ENCODE measurements around the gene TMC1. TPM values are rescaled to one million over a fixed set of nuclear protein-coding genes. Genes with fewer than 3 reads are reported as not detected.

TMC1 gene
- total RNA-seq, 1 donor from 2014 or later, result not detected

DNA sequence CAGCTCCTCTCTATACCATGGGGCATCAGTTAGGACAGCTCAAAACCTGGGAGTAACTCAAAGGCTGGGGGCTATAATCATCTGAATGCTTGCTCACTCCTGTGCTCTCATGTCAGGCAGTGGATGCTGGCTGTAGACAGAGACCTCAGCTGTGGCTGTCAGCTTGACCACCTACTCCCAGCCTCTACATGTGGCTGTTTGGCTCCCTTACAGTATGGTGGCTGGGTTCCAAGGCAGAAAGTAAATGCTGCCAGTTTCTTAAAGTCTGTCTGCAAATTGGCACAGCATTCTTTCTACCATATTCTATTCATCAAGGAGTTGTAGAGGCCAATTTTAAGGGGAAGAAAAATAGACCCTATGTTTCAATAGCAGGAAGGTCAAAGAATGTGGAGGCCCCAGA lies 66.9 kb downstream of the TMC1 start:
- no peak overlapping the region for H3K4me3 ChIP-seq
- no peak overlapping the region for H3K27ac ChIP-seq
- ATAC-seq, result no peak
- intact Hi-C loops (cut with DNase I), result no loop called here
- peaks cover 23% of the 10 kb centered on the region for H3K4me1 ChIP-seq
- H3K9me3 ChIP-seq, result no peaks in the 10 kb centered on the region
- no peak for DNase-seq
- no peaks in the 10 kb centered on the region for H3K27me3 ChIP-seq
- TF ChIP-seq, protein P1, sequence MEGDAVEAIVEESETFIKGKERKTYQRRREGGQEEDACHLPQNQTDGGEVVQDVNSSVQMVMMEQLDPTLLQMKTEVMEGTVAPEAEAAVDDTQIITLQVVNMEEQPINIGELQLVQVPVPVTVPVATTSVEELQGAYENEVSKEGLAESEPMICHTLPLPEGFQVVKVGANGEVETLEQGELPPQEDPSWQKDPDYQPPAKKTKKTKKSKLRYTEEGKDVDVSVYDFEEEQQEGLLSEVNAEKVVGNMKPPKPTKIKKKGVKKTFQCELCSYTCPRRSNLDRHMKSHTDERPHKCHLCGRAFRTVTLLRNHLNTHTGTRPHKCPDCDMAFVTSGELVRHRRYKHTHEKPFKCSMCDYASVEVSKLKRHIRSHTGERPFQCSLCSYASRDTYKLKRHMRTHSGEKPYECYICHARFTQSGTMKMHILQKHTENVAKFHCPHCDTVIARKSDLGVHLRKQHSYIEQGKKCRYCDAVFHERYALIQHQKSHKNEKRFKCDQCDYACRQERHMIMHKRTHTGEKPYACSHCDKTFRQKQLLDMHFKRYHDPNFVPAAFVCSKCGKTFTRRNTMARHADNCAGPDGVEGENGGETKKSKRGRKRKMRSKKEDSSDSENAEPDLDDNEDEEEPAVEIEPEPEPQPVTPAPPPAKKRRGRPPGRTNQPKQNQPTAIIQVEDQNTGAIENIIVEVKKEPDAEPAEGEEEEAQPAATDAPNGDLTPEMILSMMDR (IDR thresholded peaks at IDR 0.05), result no peak
- no peaks in the 10 kb centered on the region for H3K36me3 ChIP-seq

DNA sequence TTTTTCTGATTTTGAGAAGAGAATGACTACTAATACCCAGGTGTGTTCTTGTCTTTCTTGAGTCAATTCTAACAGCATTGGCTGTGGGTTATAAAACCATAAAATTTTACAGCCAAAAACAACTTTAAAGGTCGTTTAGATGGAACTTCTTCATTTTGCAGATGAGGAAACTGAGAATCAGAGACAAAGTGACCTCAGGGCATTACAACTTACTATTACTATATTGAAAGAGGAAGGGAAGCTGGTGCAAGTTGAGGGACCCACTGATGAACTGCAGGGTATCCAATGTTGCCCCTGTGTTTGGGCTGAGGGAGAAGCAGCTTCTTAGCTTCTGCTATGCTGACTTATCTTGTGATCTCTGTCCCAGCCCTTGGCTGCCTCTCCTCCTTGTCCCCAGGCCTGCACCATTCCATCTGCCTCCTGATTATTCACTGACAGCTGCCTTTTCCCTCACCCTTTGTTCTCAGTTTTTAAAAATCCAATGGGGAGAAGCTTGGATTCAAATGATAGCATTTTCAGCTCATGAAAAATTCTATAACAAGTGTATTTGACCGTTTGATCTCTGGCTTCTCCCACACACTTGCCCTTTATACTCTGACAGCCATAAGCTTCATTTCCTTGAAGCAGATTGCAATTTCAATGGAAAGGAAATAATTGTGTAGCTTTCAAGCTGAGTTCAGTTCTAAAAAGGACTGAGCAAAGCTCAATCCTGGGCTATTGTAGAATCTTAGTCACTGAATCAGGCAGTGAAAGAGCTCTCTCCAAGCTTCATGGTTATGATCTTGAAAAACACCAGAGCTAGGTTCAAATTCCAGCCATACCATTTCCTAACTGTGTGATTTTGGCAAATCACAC lies 68.5 kb downstream of the TMC1 start:
- H3K9me3 ChIP-seq, result no peaks in the 10 kb centered on the region
- TF ChIP-seq, protein P1 (IDR thresholded peaks at IDR 0.05), result no peak
- H3K4me1 ChIP-seq, result peaks cover 22% of the 10 kb centered on the region
- intact Hi-C loops (cut with DNase I), result loop anchor here (5.0 kb wide), 1 partner anchor 298 kb away; no protein-coding TSS in a partner anchor
- no peaks in the 10 kb centered on the region for H3K36me3 ChIP-seq
- H3K4me3 ChIP-seq, result no peak overlapping the region
- no peaks in the 10 kb centered on the region for H3K27me3 ChIP-seq
- ATAC-seq (peak; percentile 15), DNase-seq (no peak)
- no peak overlapping the region for H3K27ac ChIP-seq

DNA sequence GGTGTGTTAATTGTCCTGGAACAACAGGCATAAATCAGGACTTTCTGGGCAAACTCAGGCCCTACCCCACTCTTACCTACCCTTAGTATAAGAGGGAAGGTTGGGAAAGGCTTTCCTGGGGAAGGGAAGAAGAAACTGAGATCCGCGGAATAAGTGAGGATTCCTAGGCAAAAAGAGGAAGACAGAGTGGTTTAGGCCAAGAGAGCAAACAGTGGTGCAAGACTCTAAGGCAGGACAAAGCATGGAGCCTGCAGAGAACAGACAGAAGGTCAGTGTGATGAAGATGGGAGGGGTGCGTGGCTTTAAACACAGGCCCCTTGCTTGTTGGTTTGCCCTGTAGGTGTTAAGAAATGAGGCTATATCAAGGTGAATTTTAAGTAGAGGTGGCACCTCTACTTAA lies 69.4 kb downstream of the TMC1 start:
- H3K27me3 ChIP-seq, result no peaks in the 10 kb centered on the region
- no peaks in the 10 kb centered on the region for H3K9me3 ChIP-seq
- TF ChIP-seq, protein P1 (IDR thresholded peaks at IDR 0.05), result no peak
- H3K27ac ChIP-seq, result no peak overlapping the region
- ATAC-seq (peak; percentile 20), DNase-seq (no peak)
- H3K36me3 ChIP-seq, result no peaks in the 10 kb centered on the region
- no peak overlapping the region for H3K4me3 ChIP-seq
- H3K4me1 ChIP-seq, result peaks cover 20% of the 10 kb centered on the region
- intact Hi-C loops (cut with DNase I), result loop anchor here (5.0 kb wide), 1 partner anchor 299 kb away; no protein-coding TSS in a partner anchor

DNA sequence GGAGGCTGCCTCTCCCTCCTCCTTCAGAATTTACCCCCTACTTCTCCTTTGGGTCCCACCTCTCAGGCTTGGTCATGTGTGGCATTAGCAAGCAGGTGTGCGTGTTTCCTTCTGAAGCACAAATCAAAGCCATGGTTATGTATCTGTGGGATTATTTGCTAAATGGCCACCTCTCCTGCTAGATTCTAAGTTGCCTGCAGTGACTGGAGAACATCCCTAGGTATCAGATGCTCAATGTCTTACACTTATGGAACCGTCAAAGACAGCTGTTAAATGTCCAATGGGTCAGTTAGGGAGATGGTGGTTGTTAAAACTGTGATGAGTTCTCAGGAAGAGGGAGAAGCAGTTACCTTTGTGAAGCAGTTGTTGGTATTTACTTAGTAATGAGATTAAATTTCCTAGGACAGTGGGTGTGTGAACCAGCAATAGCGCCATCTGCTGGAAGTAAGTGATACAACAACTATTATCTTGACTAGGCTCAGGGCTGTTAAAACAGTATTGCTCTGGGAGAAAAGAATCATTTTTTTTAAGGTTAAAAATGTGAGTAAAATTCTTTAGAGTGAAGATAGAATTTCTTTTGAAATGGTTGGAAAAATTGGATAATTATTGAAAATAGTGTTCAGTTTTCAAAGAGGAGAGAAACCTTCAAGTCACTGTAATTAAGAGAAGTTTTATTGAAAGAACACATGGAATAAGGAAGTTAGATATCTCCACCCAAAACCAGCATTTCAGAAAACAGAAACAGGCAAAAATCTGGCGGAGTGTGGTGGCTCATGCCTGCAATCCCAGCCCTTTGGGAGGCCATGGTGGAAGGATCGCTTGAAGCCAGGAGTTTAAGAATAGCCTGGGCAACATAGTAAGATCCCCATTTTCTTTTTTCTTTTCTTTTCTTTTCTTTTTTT lies 71.3 kb downstream of the TMC1 start:
- no peaks in the 10 kb centered on the region for H3K9me3 ChIP-seq
- intact Hi-C loops (cut with DNase I), result loop anchor here (5.0 kb wide), 1 partner anchor 300 kb away; no protein-coding TSS in a partner anchor
- ATAC-seq (peak; percentile 89), DNase-seq (no peak)
- H3K36me3 ChIP-seq, result no peaks in the 10 kb centered on the region
- TF ChIP-seq, protein P1 (IDR thresholded peaks at IDR 0.05), result peak; percentile 83
- H3K27ac ChIP-seq, result no peak overlapping the region
- H3K27me3 ChIP-seq, result no peaks in the 10 kb centered on the region
- no peak overlapping the region for H3K4me3 ChIP-seq
- H3K4me1 ChIP-seq, result peaks cover 9% of the 10 kb centered on the region

DNA sequence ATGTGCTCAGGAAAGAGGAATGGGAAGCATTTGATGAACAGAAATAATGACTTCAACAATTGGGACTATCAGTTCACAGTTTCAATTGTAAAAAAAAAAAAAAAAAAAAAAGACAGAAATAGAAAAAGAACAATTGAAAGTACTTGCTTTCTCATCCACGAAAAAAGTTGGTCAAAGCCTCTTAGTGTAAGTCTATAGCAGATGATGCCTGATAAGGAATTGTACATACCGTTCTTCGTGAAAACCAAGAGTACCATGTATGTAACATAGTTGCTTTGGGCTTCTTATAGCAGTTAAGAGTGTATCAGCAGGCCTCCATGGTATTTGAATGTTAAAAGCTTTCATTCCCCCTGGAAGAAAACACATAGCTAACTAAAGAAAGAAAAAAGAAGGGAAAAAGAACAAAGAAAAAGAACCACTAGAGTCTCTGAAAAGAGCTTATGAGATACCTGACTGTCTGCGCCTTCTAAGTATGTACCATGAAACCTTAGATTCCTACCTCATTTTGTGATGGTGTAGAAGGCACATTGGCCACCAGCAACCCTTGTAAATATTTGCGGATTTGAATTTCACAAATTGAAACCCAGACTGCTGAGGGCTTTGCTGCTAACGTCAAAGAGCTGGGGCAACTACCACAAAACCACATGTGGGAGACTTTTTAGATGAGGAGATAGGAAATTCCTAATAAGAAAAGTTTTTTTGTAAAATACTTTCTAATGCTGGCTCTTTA lies 75.2 kb downstream of the TMC1 start:
- intact Hi-C loops (cut with DNase I), result no loop called here
- TF ChIP-seq, protein P1 (IDR thresholded peaks at IDR 0.05), result no peak
- H3K27me3 ChIP-seq, result no peaks in the 10 kb centered on the region
- no peak for ATAC-seq
- no peak for DNase-seq
- no peak overlapping the region for H3K4me3 ChIP-seq
- H3K9me3 ChIP-seq, result no peaks in the 10 kb centered on the region
- H3K4me1 ChIP-seq, result no peaks in the 10 kb centered on the region
- no peak overlapping the region for H3K27ac ChIP-seq
- H3K36me3 ChIP-seq, result no peaks in the 10 kb centered on the region
